Caki2 (cell line): ENCODE measurements around the gene LRRIQ3. TPM values are rescaled to one million over a fixed set of nuclear protein-coding genes. Genes with fewer than 3 reads are reported as not detected.

Experiments
- DNase-seq: peaks from one replicate; pipeline ENCODE4 v3.0.0-alpha.2; 2015; ENCODE audit warnings: low read depth
- in situ Hi-C: cut with HindIII; loops from 2 replicates; pipeline ENCODE4 v1.10.0; 2016; ENCODE audit warnings: low sequenced_read_pairs, low pct_unique_long_range_greater_than_20kb, mixed read lengths
- total RNA-seq: library from RNA; depleted of rRNA; stranded (reverse); fragments of >200 nt; shearing (Covaris generic); gene quantifications from 2 replicates; pipeline ENCODE4 v1.2.3, GENCODE V29; 2014; ENCODE audit warnings: low replicate concordance; rRNA removed

Gene LRRIQ3
- total RNA-seq, 1 experiment from 2014 or later: 0.68 TPM

DNA sequence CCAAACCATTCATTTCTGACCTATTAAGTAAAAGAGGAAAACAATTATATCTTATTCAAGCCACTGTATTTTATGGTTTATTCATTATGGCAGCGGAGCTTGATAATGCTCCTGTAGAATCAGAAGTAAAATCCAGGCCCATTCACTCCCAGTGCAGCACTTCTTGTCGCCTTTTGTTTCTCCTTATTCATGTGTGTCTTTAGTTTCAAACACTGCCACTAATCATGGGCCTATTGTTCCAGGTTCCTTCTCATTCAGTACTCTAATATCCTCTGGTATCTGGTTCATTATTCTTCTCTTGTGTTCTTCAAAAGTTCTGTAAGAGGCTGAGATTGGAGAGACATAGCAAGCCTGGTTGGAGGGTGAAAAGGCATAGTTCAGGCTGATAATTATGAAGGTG lies 218.3 kb downstream of the LRRIQ3 start:
- DNase-seq: no peak
- in situ Hi-C loops: no loop called here

DNA sequence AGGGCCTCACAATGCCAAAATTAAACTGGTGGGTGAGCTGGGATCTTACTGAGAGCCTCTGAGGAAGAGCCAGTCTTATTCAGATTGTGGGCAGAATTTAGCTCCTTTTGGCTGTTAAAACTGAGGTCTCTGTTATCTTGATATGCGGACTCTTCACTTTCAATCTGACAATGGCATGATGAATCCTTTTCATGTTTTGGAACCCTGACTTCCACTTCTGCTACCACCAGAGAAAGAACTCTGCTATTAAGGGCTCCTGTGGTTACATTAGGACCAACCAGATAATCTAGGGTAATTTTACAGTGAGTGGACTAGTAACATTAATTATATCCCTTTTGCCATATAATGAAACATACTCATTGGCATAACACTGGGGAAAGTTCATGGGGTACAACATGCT lies 219.0 kb downstream of the LRRIQ3 start:
- in situ Hi-C loops: no loop called here
- DNase-seq: no peak

Other genes starting within 250 kb of the LRRIQ3 start
- 6.3 and 14.2 TPM in 2 replicates for gene FPGT, start 66 bp upstream of the LRRIQ3 start, total RNA-seq
- gene TNNI3K, start 37.2 kb upstream of the LRRIQ3 start, total RNA-seq: not detected in 2 replicates